CD4-positive, alpha-beta T cell (primary cell): ENCODE results near the gene PKLR. TPM values are rescaled to one million over a fixed set of nuclear protein-coding genes. Genes with fewer than 3 reads are reported as not detected.

Experiments
- ATAC-seq: fragments of 200-7000 bp; cut with Tn5 transposase; one replicate; pipeline ENCODE4 v1.10.0; 2022; ENCODE audit warnings: mild to moderate bottlenecking; ENCODE audit not compliant: poor library complexity
- CTCF ChIA-PET: fragments of 350-600 bp; sonication (Branson Sonifier 250); formaldehyde crosslinking; loops from one replicate; lab custom pipeline; 2021; ENCODE audit warnings: antibody characterized with exemption, inconsistent platforms; lab: Charles Lee
- POLR2A ChIA-PET: fragments of 350-600 bp; sonication (Branson Sonifier 250); formaldehyde crosslinking; loops from one replicate; lab custom pipeline; 2021; ENCODE audit warnings: antibody characterized with exemption, inconsistent platforms; lab: Charles Lee
- DNase-seq, 14 experiments: peaks; one replicate each; pipeline ENCODE4 v3.0.0-alpha.2; 2013 to 2020; ENCODE audit warnings: mixed read lengths in 2 of 14
- H3K27ac ChIP-seq, 2 donors: one replicate each; pipeline versions ENCODE4 v1.5.1 to v1.7.0; 2013; ENCODE audit warnings: low read length in 2 of 2, low read depth in 1 of 2, mild to moderate bottlenecking in 1 of 2
- H3K27me3 ChIP-seq, 2 experiments: 1 replicate in 1 of 2; 2 replicates in 1 of 2; pipeline versions ENCODE4 v1.6.1 to v1.7.0; 2013; ENCODE audit warnings: low read length in 2 of 2, control low read depth in 1 of 2, mild to moderate bottlenecking in 1 of 2, moderate library complexity in 1 of 2; ENCODE audit not compliant: insufficient read depth in 2 of 2, control insufficient read depth in 1 of 2
- H3K36me3 ChIP-seq: one replicate; pipeline ENCODE4 v1.6.1; 2013; ENCODE audit warnings: low read length, control low read depth; ENCODE audit not compliant: insufficient read depth
- H3K4me1 ChIP-seq: one replicate; pipeline ENCODE4 v1.6.1; 2013; ENCODE audit warnings: low read length, control low read depth; ENCODE audit not compliant: insufficient read depth
- H3K4me3 ChIP-seq: one replicate; pipeline ENCODE4 v1.5.1; 2013; ENCODE audit warnings: mild to moderate bottlenecking, low read length, moderate library complexity
- H3K9me3 ChIP-seq, 2 experiments: 1 replicate in 1 of 2; 2 replicates in 1 of 2; pipeline versions ENCODE4 v1.6.1 to v1.7.0; 2013; ENCODE audit warnings: low read length in 2 of 2, mild to moderate bottlenecking in 2 of 2, control low read depth in 1 of 2, moderate library complexity in 1 of 2; ENCODE audit not compliant: control insufficient read depth in 1 of 2, insufficient read depth in 1 of 2
- H3K27ac Mint-ChIP-seq: one replicate; pipeline ENCODE4 v1.8.0; 2020; ENCODE audit warnings: mixed read lengths
- H3K27me3 Mint-ChIP-seq: one replicate; pipeline ENCODE4 v1.8.0; 2021; ENCODE audit warnings: mixed read lengths
- H3K36me3 Mint-ChIP-seq: one replicate; pipeline ENCODE4 v1.8.0; 2021; ENCODE audit warnings: low read depth, mixed read lengths
- H3K4me1 Mint-ChIP-seq: one replicate; pipeline ENCODE4 v1.8.0; 2021; ENCODE audit warnings: low read depth, mixed read lengths
- H3K4me3 Mint-ChIP-seq: one replicate; pipeline ENCODE4 v1.8.0; 2020; ENCODE audit warnings: mild to moderate bottlenecking, mixed read lengths
- H3K9me3 Mint-ChIP-seq: one replicate; pipeline ENCODE4 v1.8.0; 2020; ENCODE audit warnings: mixed read lengths
- CTCF ChIP-seq: fragments of 200-600 bp; IDR thresholded peaks from one replicate; pipeline ENCODE4 v1.8.0; 2022; ENCODE audit warnings: antibody characterized with exemption, mild to moderate bottlenecking
- intact Hi-C, 2 experiments: fragments of 100-400 bp; cut with DNase I in 1 of 2; cut with micrococcal nuclease in 1 of 2; formaldehyde crosslinking; loops; one replicate each; pipeline versions ENCODE4 v1.15.1 to v1.9.0; 2023 to 2025; cut with DNase I, micrococcal nuclease
- microRNA-seq: library from miRNA; unstranded; fragments of <30 nt; microRNA quantifications from one replicate; pipeline ENCODE4 v1.2.0, GENCODE V29; 2021; ENCODE audit warnings: borderline microRNAs expressed, borderline replicate concordance
- total RNA-seq, 174 experiments: library from RNA in 2 of 174; stranded (reverse) in 2 of 174; gene quantifications; one replicate each; pipeline ENCODE4 v1.2.3 and lab custom pipeline; 2021 to 2026

Gene PKLR
- total RNA-seq, 2 experiments from 2014 or later, result not detected

- ATAC-seq (peak; percentile 23), DNase-seq (peak; percentile 31 to 87 (median 54))
- Histone ChIP-seq H3K9me3 (no peaks in the 10 kb centered on the region), H3K27ac (no peak overlapping the region), H3K4me3 (peak overlapping the region; percentile 59), H3K27me3 (no peaks in the 10 kb centered on the region), H3K36me3 (peaks cover 24% of the 10 kb centered on the region), H3K4me1 (peaks cover 51% of the 10 kb centered on the region)
- no peaks in the 10 kb centered on the region for H3K9me3 Mint-ChIP-seq
- POLR2A ChIA-PET, result interaction anchor here (0.9 to 1.8 kb wide), 6 partner anchors 14 to 82 kb away, joined by 3 to 6 read pairs (median 4); partner anchors contain the start of genes KRTCAP2, MTX1, SCAMP3 and THBS3
- H3K4me3 Mint-ChIP-seq, result peak overlapping the region; percentile 83
- CTCF ChIA-PET, result interaction anchor here (1.1 to 1.9 kb wide), 4 partner anchors 9 to 82 kb away, joined by 3 to 13 read pairs (median 5); no protein-coding TSS in a partner anchor
- intact Hi-C loops, result loop anchor here in 1 of 2 experiments (5.0 kb wide), 2 partner anchors 34 to 64 kb away; partner anchors contain the start of genes MTX1 and THBS3
- H3K36me3 Mint-ChIP-seq, result peaks cover 31% of the 10 kb centered on the region
- peaks cover 5% of the 10 kb centered on the region for H3K27me3 Mint-ChIP-seq
- peaks cover 51% of the 10 kb centered on the region for H3K4me1 Mint-ChIP-seq
- TF ChIP-seq CTCF, result no peak
- peak overlapping the region; percentile 80 for H3K27ac Mint-ChIP-seq
Measured at GRCh38 chr1:155241069-155241679, 60.1 kb downstream of the PKLR start.

Small RNA genes within 50 kb of the gene (microRNA-seq; reads per million reads assigned to microRNA genes)
- gene MIR555, result not detected

Other genes starting within 250 kb of the PKLR start
- gene EFNA4, start 237.7 kb downstream of the PKLR start, total RNA-seq, result 1 to 10 TPM; 2.4 to 3.3 TPM
- under 1 TPM; 0.22 to 0.47 TPM for gene EFNA3, start 222.6 kb downstream of the PKLR start, total RNA-seq
- 1 to 10 TPM; 4.2 to 5.9 TPM for gene EFNA1, start 173.6 kb downstream of the PKLR start, total RNA-seq
- 10 to 100 TPM; 10.2 to 12.5 TPM for gene SLC50A1, start 165.6 kb downstream of the PKLR start, total RNA-seq
- 10 to 100 TPM; 17.6 to 20.5 TPM for gene DPM3, start 160.9 kb downstream of the PKLR start, total RNA-seq
- 10 to 100 TPM; 77.8 TPM for gene KRTCAP2, start 128.1 kb downstream of the PKLR start, total RNA-seq
- gene TRIM46, start 127.6 kb downstream of the PKLR start, total RNA-seq, result 1 to 10 TPM; 2.9 to 3.0 TPM
- gene THBS3, start 93.5 kb downstream of the PKLR start, total RNA-seq, result 10 to 100 TPM; 25.5 to 26.1 TPM
- 10 to 100 TPM; 19.9 to 20.7 TPM for gene MTX1, start 92.7 kb downstream of the PKLR start, total RNA-seq
- 1 to 10 TPM; 6.6 to 8.3 TPM for gene ENTREP3, start 46.0 kb downstream of the PKLR start, total RNA-seq
- gene SCAMP3, start 39.1 kb downstream of the PKLR start, total RNA-seq, result 10 to 100 TPM; 54.8 to 55.6 TPM
- gene CLK2, start 27.9 kb downstream of the PKLR start, total RNA-seq, result 10 to 100 TPM; 48.1 to 49.8 TPM
- gene HCN3, start 24.0 kb downstream of the PKLR start, total RNA-seq, result 1 to 10 TPM; 1.3 to 1.8 TPM
- gene FDPS, start 7.4 kb upstream of the PKLR start, total RNA-seq, result 10 to 100 TPM; 44.0 to 47.3 TPM
- gene RUSC1, start 19.5 kb upstream of the PKLR start, total RNA-seq, result 10 to 100 TPM; 10.7 to 11.8 TPM